Measurements from ENCODE around the gene SENP5. TPM values are rescaled to one million over a fixed set of nuclear protein-coding genes. Genes with fewer than 3 reads are reported as not detected.

SENP5 gene
- total and polyA plus RNA-seq, 9 of the 15 experiments (the other 6 are each of a cell fraction or from before 2014, with no cell fraction given) = 18.3 to 59.7 (median 35.8) TPM

DNA sequence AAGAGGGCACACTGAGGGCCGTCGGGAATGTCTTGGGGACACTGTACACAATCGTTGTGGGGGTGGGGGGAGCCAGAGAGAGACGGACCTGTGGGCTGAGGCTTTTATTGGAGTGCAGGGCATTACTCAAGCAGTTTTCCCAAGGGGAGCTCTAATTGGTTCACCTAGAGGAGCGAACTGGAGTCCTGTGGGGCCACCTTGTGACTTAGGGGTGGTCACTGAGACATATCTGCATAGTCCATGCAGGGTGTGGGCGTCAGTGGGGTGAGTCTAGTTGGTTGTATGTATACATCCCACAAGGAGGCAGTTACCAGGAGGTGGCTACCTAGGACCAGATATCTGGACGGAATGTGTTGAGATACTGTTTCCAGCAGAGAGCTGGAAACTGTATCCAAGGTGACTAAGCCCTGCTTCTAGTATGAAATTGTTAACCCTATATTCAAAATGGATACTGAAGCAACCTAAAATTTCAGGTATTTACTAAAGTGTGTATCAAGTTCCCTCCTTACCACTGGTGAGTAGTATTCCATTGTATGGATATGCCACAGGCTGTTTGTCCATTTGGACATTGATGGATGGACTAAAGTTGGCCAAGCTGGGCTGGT, 103.5 kb downstream of the SENP5 start (continued):
- TF ChIP-seq FOSL1 (tag; conservative IDR thresholded peaks at IDR 0.05) (no peak), NR0B1 (IDR thresholded peaks at IDR 0.05; ENCODE audit: partially characterized antibody) (no peak), DPF2 (IDR thresholded peaks at IDR 0.05) (no peak), MTA3 (IDR thresholded peaks at IDR 0.05; ENCODE audit: borderline replicate concordance) (no peak), MBD2 (IDR thresholded peaks at IDR 0.05; ENCODE audit: borderline replicate concordance, low read depth) (no peak), MYNN (IDR thresholded peaks at IDR 0.05) (peak; percentile 91), MYNN (CRISPR knock-in tag; IDR thresholded peaks at IDR 0.05) (no peak), KDM1A (IDR thresholded peaks at IDR 0.05) (peak; percentile 35 to 41; a peak in 1 of 4 replicates), ZNF146 (CRISPR knock-in tag; IDR thresholded peaks at IDR 0.05; ENCODE audit: unreplicated experiment) (peak; percentile 96), PTTG1 (tag; IDR thresholded peaks at IDR 0.05; ENCODE audit: low read depth) (no peak), HNRNPH1 (optimal IDR thresholded peaks at IDR 0.05; ENCODE audit: low read depth, low read length) (no peak), TAF1 (IDR thresholded peaks at IDR 0.05; ENCODE audit: control insufficient read depth, extremely low read depth, insufficient read depth, low read length, severe bottlenecking) (peak; percentile 16), MEIS2 (IDR thresholded peaks at IDR 0.05; ENCODE audit: partially characterized antibody) (peak; percentile 23), OTX1 (CRISPR knock-in tag; IDR thresholded peaks at IDR 0.05) (no peak), ZNF431 (CRISPR knock-in tag; IDR thresholded peaks at IDR 0.05) (no peak), KAT8 (IDR thresholded peaks at IDR 0.05; ENCODE audit: low read depth) (no peak), CREM (IDR thresholded peaks at IDR 0.05; ENCODE audit: low read depth) (peak; percentile 18; the same call in 1 of the 2 replicates), POU5F1 (IDR thresholded peaks at IDR 0.05; ENCODE audit: borderline replicate concordance, low read depth, low read length, partially characterized antibody) (no peak), SP1 (CRISPR knock-in tag; IDR thresholded peaks at IDR 0.05) (no peak), MCM2 (IDR thresholded peaks at IDR 0.05; ENCODE audit: low read depth) (no peak), RFX1 (IDR thresholded peaks at IDR 0.05) (peak; percentile 72), PTBP1 (IDR thresholded peaks at IDR 0.05; ENCODE audit: low read depth, low read length) (no peak), CBFB (CRISPR knock-in tag; IDR thresholded peaks at IDR 0.05) (no peak)
- TF ChIP-seq, protein P1, sequence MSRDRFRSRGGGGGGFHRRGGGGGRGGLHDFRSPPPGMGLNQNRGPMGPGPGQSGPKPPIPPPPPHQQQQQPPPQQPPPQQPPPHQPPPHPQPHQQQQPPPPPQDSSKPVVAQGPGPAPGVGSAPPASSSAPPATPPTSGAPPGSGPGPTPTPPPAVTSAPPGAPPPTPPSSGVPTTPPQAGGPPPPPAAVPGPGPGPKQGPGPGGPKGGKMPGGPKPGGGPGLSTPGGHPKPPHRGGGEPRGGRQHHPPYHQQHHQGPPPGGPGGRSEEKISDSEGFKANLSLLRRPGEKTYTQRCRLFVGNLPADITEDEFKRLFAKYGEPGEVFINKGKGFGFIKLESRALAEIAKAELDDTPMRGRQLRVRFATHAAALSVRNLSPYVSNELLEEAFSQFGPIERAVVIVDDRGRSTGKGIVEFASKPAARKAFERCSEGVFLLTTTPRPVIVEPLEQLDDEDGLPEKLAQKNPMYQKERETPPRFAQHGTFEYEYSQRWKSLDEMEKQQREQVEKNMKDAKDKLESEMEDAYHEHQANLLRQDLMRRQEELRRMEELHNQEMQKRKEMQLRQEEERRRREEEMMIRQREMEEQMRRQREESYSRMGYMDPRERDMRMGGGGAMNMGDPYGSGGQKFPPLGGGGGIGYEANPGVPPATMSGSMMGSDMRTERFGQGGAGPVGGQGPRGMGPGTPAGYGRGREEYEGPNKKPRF (IDR thresholded peaks at IDR 0.05; ENCODE audit: low read depth, low read length) = no peak
- TF ChIP-seq, protein P2, sequence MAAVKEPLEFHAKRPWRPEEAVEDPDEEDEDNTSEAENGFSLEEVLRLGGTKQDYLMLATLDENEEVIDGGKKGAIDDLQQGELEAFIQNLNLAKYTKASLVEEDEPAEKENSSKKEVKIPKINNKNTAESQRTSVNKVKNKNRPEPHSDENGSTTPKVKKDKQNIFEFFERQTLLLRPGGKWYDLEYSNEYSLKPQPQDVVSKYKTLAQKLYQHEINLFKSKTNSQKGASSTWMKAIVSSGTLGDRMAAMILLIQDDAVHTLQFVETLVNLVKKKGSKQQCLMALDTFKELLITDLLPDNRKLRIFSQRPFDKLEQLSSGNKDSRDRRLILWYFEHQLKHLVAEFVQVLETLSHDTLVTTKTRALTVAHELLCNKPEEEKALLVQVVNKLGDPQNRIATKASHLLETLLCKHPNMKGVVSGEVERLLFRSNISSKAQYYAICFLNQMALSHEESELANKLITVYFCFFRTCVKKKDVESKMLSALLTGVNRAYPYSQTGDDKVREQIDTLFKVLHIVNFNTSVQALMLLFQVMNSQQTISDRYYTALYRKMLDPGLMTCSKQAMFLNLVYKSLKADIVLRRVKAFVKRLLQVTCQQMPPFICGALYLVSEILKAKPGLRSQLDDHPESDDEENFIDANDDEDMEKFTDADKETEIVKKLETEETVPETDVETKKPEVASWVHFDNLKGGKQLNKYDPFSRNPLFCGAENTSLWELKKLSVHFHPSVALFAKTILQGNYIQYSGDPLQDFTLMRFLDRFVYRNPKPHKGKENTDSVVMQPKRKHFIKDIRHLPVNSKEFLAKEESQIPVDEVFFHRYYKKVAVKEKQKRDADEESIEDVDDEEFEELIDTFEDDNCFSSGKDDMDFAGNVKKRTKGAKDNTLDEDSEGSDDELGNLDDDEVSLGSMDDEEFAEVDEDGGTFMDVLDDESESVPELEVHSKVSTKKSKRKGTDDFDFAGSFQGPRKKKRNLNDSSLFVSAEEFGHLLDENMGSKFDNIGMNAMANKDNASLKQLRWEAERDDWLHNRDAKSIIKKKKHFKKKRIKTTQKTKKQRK (IDR thresholded peaks at IDR 0.05; ENCODE audit: borderline replicate concordance, low read depth, low read length) = no peak

Measured in K562 (cell line).